OCI-LY7 (cell line): ENCODE results near the gene KIAA0232. TPM values are rescaled to one million over a fixed set of nuclear protein-coding genes. Genes with fewer than 3 reads are reported as not detected.
A peak's percentile ranks its signal among the peaks of the same experiment; 100 is the strongest.

ENCODE experiments used
- BruUV-seq: library from RNA; stranded (reverse); fragments of 400-500 nt; replicated peaks from 2 replicates; lab custom pipeline; 2021; lab: Mats Ljungman, UMichigan
- CTCF ChIA-PET: fragments of 300-600 bp; sonication (Branson Sonifier 250); formaldehyde crosslinking; loops from one replicate; lab custom pipeline; 2022; ENCODE audit warnings: antibody characterized with exemption; ENCODE audit not compliant: unreplicated experiment; lab: Charles Lee
- POLR2A ChIA-PET: fragments of 300-600 bp; sonication (Branson Sonifier 250); formaldehyde crosslinking; loops from one replicate; lab custom pipeline; 2022; ENCODE audit warnings: antibody characterized with exemption; lab: Charles Lee
- DNase-seq: peaks from one replicate; pipeline ENCODE4 v3.0.0-alpha.2; 2015; ENCODE audit warnings: low spot score
- H2AFZ ChIP-seq: fragments of 200-600 bp; sonication (generic), shearing (Covaris generic); 2 replicates; pipeline ENCODE4 v1.6.1; 2014; ENCODE audit warnings: mild to moderate bottlenecking, antibody characterized with exemption, low read length, moderate library complexity
- H3K27ac ChIP-seq: fragments of 200-600 bp; sonication (generic); 2 replicates; pipeline ENCODE4 v1.5.1; 2014; ENCODE audit warnings: mixed run types, low read depth, mild to moderate bottlenecking, moderate library complexity, low read length, inconsistent platforms; ENCODE audit not compliant: poor library complexity, severe bottlenecking
- H3K36me3 ChIP-seq: fragments of 200-600 bp; sonication (generic); 2 replicates; pipeline ENCODE4 v1.6.1; 2014; ENCODE audit warnings: mild to moderate bottlenecking, antibody characterized with exemption, low read length, moderate library complexity, mixed read lengths; ENCODE audit not compliant: insufficient read depth
- H3K4me1 ChIP-seq: fragments of 200-600 bp; sonication (generic); 2 replicates; pipeline ENCODE4 v1.5.1; 2014; ENCODE audit warnings: mild to moderate bottlenecking, low read length; ENCODE audit not compliant: insufficient read depth, poor library complexity, severe bottlenecking
- H3K4me2 ChIP-seq: fragments of 200-600 bp; sonication (generic); 2 replicates; pipeline ENCODE4 v1.6.1; 2014; ENCODE audit warnings: mild to moderate bottlenecking, low read length
- H3K4me3 ChIP-seq: fragments of 200-600 bp; sonication (generic); 2 replicates; pipeline ENCODE4 v1.5.1; 2014; ENCODE audit warnings: mild to moderate bottlenecking, low read depth, low read length; ENCODE audit not compliant: poor library complexity, severe bottlenecking
- H3K79me2 ChIP-seq: fragments of 200-600 bp; sonication (generic); 2 replicates; pipeline ENCODE4 v1.6.1; 2016; ENCODE audit warnings: low read depth, mild to moderate bottlenecking, low read length, moderate library complexity, mixed read lengths; ENCODE audit not compliant: insufficient read depth
- H3K9me2 ChIP-seq: fragments of 200-600 bp; sonication (generic); 2 replicates; pipeline ENCODE4 v1.6.1; 2016; ENCODE audit warnings: mild to moderate bottlenecking, low read length, mixed read lengths; ENCODE audit not compliant: insufficient read depth
- H3K9me3 ChIP-seq: fragments of 200-600 bp; sonication (generic); 2 replicates; pipeline ENCODE4 v1.6.1; 2014; ENCODE audit warnings: mild to moderate bottlenecking, mixed run types, low read length, mixed read lengths
- H4K20me1 ChIP-seq: fragments of 200-600 bp; sonication (generic); 2 replicates; pipeline ENCODE4 v1.6.1; 2014; ENCODE audit warnings: mild to moderate bottlenecking, antibody characterized with exemption, low read length, moderate library complexity, mixed read lengths; ENCODE audit not compliant: insufficient read depth
- EZH2phosphoT487 ChIP-seq: fragments of 200-600 bp; sonication (generic); IDR thresholded peaks from 2 replicates; pipeline ENCODE4 v1.6.1; 2018; ENCODE audit warnings: low read depth, borderline replicate concordance, mild to moderate bottlenecking, mixed run types, antibody characterized with exemption, low read length, moderate library complexity, mixed read lengths
- intact Hi-C: fragments of 100-400 bp; cut with micrococcal nuclease; formaldehyde crosslinking; loops from one replicate; pipeline ENCODE4 v1.10.0; 2022; ENCODE audit not compliant: unreplicated experiment
- total RNA-seq, 2 experiments: library from RNA; depleted of rRNA in 1 of 2; stranded (reverse); fragments of >200 nt in 1 of 2; shearing (Covaris generic) in 1 of 2; gene quantifications; 2 replicates each; pipeline ENCODE4 v1.2.3, GENCODE V29; 2014 to 2022
- TF ChIP-seq, protein P1 (sequence below): fragments of 200-600 bp; sonication (generic); conservative IDR thresholded peaks from 2 replicates; pipeline ENCODE4 v1.5.1; 2014; ENCODE audit warnings: mild to moderate bottlenecking, antibody characterized with exemption, low read length, moderate library complexity, mixed read lengths

Gene KIAA0232
- total RNA-seq, 2 experiments from 2014 or later = 7.5 to 13.5 TPM

DNA sequence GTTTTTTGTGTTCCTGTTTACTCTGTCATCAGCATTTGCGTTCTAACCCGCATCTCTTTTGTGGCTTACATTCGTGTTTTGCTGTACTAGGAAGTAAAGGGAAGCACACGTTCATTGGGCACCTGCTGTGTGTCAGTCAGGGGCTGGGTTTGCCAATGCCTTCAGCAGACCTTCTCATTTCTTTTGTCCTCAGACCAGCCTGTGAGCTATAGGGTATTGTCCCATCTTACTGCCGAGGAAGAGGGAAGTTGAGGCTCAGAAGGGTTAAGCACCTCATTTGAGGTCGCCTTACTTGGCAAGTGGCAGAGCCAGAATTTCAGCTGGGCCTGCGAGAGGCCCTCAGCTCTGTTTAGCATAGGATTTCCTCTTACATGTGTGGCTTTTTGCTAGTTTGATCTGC is 135.8 kb downstream of the KIAA0232 start:
- no peak overlapping the region for H3K4me3 ChIP-seq
- DNase-seq = peak; percentile 22
- CTCF ChIA-PET = interaction anchor here (1.1 kb wide), 1 partner anchor 9 kb away, joined by 3 read pairs; no protein-coding TSS in a partner anchor
- H3K27ac ChIP-seq = no peak overlapping the region
- no TSS peak for BruUV-seq
- peaks cover 2% of the 10 kb centered on the region; the same call in 1 of the 2 replicates for H3K36me3 ChIP-seq
- peak overlapping the region; percentile 37 for H3K4me2 ChIP-seq
- TF ChIP-seq, protein P1, sequence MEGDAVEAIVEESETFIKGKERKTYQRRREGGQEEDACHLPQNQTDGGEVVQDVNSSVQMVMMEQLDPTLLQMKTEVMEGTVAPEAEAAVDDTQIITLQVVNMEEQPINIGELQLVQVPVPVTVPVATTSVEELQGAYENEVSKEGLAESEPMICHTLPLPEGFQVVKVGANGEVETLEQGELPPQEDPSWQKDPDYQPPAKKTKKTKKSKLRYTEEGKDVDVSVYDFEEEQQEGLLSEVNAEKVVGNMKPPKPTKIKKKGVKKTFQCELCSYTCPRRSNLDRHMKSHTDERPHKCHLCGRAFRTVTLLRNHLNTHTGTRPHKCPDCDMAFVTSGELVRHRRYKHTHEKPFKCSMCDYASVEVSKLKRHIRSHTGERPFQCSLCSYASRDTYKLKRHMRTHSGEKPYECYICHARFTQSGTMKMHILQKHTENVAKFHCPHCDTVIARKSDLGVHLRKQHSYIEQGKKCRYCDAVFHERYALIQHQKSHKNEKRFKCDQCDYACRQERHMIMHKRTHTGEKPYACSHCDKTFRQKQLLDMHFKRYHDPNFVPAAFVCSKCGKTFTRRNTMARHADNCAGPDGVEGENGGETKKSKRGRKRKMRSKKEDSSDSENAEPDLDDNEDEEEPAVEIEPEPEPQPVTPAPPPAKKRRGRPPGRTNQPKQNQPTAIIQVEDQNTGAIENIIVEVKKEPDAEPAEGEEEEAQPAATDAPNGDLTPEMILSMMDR = no peak
- TF ChIP-seq EZH2phosphoT487 = no peak
- H3K9me2 ChIP-seq = no peaks in the 10 kb centered on the region
- peaks cover 20% of the 10 kb centered on the region for H3K4me1 ChIP-seq
- H4K20me1 ChIP-seq = no peaks in the 10 kb centered on the region
- H3K9me3 ChIP-seq = no peaks in the 10 kb centered on the region
- peak overlapping the region; percentile 19; the same call in 1 of the 2 replicates for H2AFZ ChIP-seq
- no peaks in the 10 kb centered on the region for H3K79me2 ChIP-seq
- POLR2A ChIA-PET = interaction anchor here (0.6 to 1.0 kb wide), 2 partner anchors 64 to 231 kb away, joined by 3 read pairs; no protein-coding TSS in a partner anchor
- intact Hi-C loops = no loop called here

DNA sequence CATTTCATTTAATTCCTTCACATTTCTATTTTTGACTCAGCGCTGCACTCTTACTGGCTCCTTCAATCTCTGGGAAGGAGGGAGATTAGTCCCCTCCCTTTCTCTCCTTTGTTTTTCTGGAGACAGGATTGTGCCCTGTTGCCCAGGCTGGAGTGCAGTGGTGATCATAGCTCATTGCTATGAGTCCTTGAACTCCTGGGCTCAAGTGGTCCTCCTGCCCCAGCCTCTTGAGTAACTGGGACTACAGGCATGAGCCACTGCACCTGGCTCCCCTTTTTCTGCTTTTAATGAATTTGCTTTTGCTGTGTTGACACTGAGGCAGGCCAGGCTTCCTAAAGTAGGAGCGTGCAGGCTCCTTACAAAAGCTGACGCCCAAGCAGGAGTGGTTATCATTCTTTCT is 137.6 kb downstream of the KIAA0232 start:
- no peaks in the 10 kb centered on the region for H3K9me3 ChIP-seq
- no peak overlapping the region for H3K4me3 ChIP-seq
- H3K36me3 ChIP-seq = peaks cover 17% of the 10 kb centered on the region; the same call in 1 of the 2 replicates
- POLR2A ChIA-PET = interaction anchor here (0.5 kb wide), 1 partner anchor 45 kb away, joined by 4 read pairs; no protein-coding TSS in a partner anchor
- H3K27ac ChIP-seq = no peak overlapping the region
- CTCF ChIA-PET = no interaction called here
- H3K9me2 ChIP-seq = no peaks in the 10 kb centered on the region
- H3K79me2 ChIP-seq = no peaks in the 10 kb centered on the region
- no TSS peak for BruUV-seq
- intact Hi-C loops = no loop called here
- H2AFZ ChIP-seq = no peak overlapping the region
- no peak overlapping the region for H3K4me2 ChIP-seq
- H4K20me1 ChIP-seq = no peaks in the 10 kb centered on the region
- TF ChIP-seq EZH2phosphoT487 = no peak
- peaks cover 20% of the 10 kb centered on the region for H3K4me1 ChIP-seq
- no peak for DNase-seq

DNA sequence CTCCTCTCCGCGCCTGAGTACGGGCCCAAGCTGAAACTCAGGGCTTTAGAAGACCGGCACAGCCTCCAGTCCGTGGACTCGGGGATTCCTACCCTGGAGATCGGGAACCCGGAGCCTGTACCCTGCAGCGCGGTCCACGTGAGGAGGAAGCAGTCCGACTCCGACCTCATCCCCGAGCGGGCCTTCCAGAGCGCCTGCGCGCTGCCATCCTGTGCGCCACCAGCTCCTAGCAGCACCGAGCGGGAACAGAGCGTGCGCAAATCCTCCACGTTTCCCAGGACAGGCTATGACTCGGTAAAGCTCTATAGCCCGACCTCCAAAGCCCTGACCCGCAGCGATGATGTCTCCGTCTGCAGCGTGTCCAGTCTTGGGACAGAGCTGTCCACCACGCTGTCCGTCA is 141.0 kb downstream of the KIAA0232 start:
- Histone ChIP-seq H3K36me3 (peaks cover 25% of the 10 kb centered on the region; the same call in 1 of the 2 replicates), H3K27ac (no peak overlapping the region), H3K4me1 (peaks cover 3% of the 10 kb centered on the region), H4K20me1 (no peaks in the 10 kb centered on the region), H2AFZ (no peak overlapping the region), H3K79me2 (no peaks in the 10 kb centered on the region), H3K4me3 (no peak overlapping the region), H3K9me2 (no peaks in the 10 kb centered on the region), H3K9me3 (no peaks in the 10 kb centered on the region), H3K4me2 (no peak overlapping the region)
- BruUV-seq = no TSS peak
- no peak for DNase-seq
- intact Hi-C loops = no loop called here
- no peak for TF ChIP-seq EZH2phosphoT487
- TF ChIP-seq, protein P1 = no peak
- ChIA-PET POLR2A (no interaction called here), CTCF (no interaction called here)
